UCSD-AML1 (cell line): Measurements from ENCODE around the gene RSPH9.
A peak's percentile ranks its signal among the peaks of the same experiment; 100 is the strongest.
"Not testable (repeated sequence)": the region's sequence is repeated elsewhere in the genome, so short reads cannot be mapped to it uniquely, and the experiment has no call there.

ENCODE experiments used
- DNase-seq: peaks from one replicate; lab custom pipeline; 2025; ENCODE audit not compliant: unreplicated experiment; lab: John Stamatoyannopoulos, UW

Gene RSPH9

DNA sequence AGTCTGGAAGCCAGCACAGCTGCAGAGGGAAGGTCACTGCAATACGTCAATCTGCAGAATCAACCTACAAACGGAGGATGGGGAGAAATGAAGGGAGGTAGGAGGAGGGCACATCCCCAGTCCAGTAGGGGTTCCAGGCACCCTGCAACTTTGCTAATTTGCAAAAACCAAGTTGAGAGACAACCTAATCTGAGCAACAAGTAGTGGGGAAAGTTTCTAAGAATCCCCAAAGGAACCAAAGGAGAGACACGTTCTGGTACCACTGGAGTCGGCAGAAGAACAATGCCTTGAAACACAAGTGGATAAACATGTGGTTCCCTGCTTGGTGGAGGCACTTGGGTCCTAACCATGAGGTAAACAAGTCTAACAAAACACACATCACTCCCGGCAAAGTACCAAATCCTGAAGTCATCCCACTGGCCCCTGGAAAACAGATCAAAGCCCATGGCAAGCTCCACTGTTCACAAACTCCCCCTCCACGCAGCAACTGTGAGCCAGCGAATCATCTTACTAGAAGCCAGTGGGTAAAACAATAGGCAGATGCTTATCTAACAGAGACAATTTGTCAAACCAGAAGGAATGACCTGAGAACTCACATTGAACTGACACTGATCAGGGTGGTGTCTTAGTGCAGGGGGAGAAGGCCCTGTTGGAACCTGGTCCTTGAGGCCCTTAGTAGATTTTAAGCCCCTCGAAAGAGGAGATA lies 38.0 kb downstream of the RSPH9 start:
- no peak for DNase-seq

DNA sequence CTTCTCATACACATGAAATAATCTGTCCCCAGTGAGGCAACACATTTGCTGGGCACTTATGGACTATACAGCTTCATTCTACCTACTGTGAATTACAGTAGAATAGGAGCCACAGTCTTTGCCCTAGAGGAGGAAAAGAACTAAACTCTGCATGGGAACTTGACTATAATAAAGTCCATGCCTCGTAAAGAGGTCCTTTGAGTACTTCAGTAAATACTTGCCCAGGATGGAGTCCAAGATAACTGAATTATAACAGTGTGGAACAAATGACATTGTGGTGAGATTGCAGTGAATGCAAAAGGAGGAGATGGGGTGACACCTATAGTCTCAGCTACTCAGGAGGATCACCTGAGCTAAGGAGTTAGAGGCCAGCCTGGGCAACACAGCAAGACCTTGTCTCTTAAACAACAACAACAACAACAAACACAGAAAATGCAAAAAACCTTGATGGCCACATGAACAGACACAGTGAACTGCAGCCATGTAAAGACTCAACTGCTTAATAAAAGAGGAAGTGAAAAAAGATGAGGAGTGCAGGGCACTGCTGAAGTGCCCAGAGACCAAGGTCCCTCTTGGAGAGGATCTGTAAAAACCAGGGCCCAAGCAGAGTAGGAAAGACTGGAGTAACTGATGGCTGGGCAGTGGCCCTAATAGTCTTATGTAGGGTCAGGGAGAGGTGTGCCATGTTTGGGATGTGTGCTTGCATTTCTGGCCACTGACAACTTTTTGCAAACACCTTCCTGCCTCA lies 39.0 kb downstream of the RSPH9 start:
- no peak for DNase-seq

DNA sequence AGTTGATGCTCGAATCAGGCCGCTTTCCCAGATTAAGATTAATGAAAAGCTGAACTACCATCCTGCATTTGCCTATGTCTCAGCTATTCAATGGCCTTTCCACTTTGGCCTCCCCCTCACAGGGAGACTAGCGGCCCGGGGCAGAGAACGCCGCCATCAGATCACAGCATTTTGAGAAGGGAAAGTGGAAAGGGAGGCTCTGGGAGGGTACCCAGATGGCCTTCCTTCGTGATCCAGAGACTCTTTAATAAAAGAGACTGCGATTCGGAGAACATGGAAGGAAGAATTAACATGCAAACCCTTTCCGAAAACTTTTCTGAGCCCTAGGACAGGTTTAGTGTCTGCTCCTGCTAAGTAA lies 42.2 kb downstream of the RSPH9 start:
- no peak for DNase-seq

DNA sequence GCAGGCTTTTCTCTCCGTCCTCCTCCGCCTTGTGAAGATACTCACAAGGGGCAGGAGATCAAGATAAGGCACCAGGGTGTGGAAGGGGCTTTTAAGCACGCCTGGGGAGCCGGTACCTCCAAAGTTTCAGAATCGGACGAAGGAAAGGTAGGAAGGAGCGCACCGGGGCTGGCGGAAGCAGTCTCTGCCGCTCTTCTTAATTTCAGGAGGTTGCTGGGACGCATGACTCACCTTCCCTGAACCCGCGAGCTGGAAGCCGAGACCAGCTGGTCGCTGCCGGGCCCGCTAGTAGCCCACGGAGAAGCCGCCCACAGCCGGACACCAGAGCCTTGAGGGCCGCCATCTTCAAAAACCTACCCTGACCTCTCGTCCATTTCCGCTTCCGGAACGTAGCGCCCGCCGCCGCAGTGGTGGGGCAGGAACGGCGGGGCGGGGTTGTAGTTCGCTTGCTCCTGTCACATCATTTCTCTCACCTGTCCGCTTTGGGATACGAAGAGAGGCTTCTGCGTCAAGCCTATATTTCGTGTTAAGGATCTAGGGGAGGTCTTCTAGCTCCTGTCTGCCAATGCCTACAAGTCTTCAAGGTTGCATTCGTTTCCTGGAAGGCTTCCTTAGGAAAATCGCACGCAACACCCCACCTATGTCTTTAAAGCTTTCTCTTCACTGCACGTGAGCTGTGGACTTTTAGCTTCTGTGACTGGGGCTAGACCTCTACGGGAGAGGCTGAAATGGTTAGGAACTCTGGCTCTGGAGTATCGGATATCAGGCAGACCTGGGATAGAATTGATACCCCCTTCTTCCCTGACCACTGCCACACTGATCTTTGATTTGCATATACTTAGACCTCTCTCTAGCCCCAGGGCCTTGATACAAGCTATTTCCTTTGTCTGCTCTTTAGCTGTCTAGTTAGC lies 42.9 kb downstream of the RSPH9 start, which contains the start of gene MRPS18A:
Gene MRPS18A, minus strand, starts transcription at position 355 of the 911 bp plus-strand sequence. Its CDS starts 12 bp downstream, at position 343.
- peak; percentile 76 for DNase-seq

DNA sequence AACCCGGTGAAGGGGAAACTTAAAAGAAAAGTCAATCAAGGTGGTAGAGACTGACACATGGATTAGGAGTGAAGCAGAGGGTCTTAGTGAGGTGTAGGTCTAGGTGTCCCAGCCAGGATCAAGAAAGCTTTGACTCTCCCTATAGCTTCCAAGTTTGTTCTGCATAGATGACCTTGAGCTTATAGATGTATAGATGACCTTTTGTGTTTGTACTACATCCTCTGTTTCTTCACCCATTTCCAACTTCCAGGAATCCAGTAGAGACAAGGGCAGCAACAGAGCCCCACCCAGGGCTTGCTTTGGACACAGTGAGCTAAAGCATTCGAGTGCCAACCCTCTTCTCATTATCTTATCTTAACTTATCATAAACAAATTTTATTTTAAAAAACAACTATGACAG lies 44.6 kb downstream of the RSPH9 start:
- DNase-seq = no peak

DNA sequence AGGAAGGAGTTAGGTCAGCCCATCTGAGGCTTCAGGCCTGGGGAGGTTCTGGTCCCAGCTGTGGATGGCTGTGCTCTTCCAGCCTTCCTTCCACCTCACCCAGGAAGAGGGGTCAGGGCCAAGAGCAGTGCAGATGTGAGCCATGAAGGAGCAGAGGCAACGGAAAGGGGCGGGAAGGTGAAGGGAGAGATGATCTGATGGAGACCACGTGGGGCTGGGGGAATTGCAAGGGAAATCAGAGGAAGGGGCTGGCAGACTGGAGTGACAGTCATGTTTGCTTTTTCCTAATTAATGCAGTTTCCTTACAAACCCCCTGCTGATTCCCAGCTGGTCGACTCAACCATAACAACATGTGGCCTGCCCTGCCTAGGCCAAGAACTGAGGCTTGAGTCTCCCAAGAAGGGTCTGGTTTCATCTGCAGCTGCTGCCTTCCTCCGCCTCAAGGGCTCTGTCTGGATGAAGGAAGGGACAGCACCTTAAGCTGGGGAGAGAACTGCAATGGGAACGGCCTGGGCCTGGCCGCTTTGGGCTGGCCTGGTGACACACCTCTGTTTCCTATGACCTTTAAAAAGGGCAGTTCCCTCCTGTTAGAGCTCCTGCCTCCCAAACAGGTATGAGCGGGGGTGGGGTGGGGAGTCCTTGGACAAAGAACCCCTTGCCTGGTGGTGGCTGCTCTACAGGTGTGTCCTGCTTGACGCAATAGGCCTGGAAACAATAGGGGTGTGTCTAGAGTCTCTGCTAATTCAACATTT lies 50.6 kb downstream of the RSPH9 start:
- no peak for DNase-seq

DNA sequence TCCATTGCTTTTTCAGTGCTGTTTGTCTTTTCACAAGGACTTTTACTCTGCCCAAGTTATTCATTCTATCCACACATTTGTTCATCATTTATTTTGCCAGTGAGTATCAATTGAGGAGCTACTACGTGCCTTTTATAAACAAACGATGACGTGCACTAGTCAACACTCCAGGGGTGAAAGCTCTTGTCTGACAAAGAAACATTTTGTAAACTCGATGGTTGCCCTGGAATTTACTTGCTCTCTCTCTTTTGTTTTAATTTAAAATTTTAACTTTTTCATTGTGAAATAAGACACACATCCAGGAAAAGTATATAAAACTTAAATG lies 51.1 kb downstream of the RSPH9 start:
- no peak for DNase-seq

DNA sequence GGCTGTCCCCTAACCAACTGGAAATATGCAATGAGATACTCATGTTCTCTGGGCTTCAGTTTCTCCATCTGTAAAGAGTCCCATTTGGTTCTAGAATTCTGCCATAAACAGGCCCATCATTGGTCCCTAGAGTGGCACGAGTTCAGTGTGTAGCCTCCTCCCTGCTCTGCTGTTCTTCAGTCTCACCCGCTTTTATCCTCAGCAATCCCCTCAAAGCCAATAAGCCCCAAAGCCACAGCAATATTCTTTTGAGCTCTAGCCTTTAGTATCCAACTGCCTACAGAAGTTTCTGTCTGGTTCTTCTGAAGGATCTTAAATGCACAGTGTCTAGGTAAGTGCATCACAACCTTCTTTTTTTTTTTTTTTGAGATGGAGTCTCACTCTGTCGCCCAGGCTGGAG lies 52.6 kb downstream of the RSPH9 start:
- no peak for DNase-seq

DNA sequence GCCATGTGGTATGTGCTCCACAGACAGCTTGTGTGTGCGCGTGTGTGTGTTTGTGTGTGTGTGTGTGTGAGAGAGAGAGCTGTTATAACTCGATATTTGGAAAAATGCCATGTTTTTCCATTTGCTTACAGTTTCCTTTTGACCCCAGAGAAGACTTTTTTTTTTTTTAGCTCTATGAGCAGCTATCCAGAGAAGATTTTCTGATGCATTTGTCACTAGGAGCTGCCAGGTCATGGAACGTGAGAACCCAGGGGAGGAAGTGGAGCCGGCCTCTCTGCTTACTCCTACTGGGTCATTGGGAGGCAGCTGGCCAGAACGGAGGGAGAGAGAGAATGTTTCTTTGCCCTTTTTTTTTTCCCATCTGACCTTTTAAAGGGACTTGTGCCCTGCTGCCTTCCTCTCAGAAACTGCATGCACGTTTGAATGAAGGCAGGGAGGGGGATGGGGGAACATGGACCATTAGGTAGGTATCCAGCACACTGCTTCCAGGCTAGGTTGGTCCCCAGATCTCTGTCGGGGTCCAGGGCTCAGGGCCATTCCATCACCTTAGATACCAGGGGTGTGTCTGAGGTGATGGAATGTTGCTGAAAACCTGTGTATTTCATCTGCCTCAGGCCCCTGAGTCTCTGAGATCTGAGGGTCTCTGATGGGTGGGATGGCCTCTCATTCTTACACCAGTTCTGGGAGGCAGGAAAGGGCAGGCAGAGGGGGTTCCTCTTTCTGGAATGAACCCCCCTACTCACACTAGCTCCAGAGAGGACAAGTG lies 53.9 kb downstream of the RSPH9 start:
- DNase-seq = no peak

DNA sequence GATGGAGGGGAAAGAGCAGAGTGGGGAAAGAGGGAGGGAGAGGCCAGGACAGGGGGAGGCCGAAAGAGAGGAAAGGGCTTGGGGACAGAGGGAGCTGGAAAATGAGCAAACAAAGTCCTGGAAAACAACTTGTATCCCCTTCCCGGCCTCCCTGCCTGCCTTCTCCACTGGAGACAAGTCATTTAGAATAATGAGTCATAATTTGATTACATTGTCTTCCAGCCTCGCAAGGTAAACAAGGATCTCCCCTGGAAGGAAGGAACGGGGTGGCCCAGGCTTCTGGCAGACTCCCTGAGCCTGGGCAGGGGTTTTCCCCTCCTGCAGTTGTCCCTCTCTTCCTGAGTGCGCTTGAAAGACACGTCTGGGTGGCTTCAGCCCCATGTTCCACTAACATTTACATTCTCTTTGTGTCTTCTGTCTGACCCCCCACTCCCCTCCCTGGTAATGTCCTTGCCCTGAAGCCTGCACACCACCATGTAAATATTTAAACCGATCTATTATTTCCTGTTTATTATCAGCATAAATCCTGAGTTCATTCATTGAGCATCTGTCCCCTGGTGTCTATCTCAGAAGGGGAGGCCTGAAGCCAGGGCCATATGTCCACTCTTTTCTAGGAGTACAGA lies 54.8 kb downstream of the RSPH9 start:
- no peak for DNase-seq

DNA sequence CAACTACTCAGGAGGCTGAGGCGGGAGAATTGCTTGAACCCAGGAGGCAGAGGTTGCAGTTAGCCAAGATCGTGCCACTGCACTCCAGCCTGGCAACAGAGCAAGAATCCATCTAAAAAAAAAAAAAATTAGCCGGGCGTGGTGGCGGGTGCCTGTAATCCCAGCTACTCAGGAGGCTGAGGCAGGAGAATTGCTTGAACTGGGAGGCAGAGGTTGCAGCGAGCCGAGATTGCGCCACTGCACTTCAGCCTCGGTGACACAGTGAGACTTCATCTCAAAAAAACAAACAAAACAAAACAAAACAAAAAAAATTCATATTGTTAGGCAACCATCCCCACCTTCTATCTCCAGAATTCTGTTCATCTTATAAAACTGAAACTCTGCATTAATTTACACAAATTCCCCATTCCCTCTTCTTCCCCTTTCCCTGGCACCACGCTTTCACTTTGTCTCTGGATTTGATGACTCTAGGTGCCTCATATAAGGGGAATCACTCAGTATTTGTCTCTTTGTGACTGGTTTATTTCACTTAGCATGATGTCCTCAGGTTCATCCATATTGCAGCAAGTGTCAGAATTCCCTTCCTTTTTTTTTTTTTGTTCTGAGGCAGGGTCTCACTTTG lies 56.2 kb downstream of the RSPH9 start:
- not testable (repeated sequence) for DNase-seq

DNA sequence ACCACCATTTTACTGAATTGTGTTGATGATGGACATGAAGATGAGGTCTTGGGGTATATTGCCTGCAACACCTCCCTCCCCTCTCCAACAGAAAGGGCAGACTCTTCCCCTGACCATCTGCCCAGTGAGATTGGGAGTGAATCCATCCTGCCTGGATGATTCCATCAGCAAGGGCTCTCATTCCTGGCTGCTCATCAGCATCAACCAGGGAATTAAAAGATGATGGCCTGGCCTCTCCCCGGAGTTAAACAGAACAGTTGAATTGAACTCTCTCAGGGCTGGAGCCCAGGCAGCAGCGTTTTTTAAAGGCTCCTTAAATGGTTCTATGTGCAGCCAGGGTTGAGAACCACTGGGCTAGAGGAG lies 57.3 kb downstream of the RSPH9 start:
- no peak for DNase-seq

DNA sequence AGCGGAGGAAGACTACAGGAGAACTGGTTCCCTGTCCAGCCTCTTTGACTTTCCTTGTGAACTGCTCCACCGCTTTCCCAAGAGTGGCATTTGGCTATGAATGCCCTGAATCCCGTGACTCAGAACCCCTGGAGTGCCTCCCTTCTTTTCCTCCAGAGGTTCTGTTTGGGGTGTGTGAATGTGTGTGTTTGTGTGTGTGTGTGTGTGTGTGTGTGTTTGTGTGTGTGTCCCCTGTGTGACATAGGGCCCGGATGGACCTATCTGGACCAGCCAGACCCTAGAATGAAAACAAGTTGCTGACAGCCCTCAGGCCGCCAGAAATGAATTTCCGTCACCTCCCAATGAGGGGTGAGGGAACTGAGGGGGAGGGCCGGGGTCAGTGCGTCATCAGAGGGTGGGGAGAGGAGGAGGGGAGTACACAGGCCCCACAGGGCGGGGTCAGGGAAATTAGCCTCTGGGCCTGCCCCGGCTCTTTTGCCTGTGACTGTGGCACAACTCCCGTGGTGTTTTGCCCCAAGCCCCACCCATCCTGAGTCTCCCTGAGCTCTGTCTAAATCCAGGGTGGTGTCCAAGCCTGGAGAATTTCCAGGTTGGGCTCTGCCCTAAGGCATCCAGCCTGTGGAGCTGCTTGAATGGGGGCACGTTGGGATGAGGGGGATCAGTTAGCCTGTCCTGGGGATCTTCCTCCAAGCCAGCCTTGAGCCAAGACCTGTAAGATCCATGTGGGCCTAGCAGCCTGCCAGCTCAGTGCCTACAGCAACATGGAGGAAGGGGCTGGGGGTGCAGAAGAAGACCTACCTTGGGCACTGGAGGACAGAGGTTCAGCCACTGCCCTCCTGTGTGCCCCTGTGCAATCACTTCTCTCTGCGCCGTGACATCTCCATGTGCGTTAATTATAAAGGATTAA lies 58.0 kb downstream of the RSPH9 start:
- DNase-seq = peak; percentile 85

DNA sequence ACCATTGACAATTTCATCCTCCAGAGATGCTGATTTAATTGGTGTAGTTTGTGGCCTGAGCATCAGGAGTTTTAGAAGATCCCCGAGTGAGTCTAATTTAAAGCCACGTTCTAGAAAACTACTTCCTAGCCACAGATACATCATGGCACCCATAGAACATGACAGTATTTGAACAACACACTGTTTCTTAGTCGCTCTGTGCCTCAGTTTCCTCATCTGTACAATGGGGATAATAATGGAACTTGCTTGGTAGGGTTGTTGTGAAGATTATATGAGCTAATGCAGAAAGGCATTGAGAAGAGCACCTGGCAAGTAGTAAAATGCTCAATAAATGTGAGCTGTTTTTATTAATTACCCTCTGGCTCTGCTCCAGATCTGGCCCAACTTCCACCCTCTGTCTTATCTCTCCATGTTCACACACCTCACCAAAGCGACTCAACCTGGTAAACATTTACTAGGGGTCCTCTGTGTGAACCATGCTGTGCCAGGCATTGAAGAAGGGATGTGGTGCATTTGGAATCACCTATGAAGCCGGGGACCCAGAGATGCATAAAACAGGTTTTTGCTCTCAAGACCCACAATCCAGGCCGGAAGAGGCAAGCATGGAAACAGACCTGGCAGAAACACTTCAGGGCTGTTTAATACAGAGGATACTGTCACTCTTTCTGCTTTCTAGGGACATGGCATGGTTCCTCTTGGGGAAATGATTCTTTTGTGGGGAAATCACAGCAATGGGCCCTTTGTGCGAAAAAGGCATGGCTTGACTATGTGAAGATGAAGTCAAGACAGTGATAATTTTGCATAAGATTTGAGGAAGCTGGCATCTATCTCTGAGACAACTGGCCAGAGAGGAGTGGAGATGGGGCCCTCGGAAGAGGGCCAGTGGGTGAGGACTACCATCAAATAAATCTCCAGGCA lies 58.9 kb downstream of the RSPH9 start:
- DNase-seq = no peak

DNA sequence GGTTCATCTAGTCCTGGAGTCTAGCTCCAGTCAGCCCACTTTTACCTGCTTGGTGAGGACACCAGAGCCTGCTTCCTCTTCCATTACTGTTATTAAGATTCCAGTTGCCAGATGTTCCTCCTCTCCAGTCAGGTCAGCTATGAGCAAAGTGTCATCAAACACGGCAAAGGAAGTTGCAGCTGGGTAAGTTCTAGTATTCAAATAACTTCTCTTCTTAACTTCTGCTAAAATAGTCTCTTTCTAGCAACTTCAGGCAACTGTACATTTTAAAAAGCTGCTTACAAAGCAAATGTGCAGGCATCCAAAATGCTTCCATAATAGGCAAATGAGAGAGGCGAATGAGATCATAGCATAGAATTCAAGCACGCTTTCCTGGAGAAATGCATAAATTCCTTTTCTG lies 61.2 kb downstream of the RSPH9 start:
- DNase-seq = no peak

DNA sequence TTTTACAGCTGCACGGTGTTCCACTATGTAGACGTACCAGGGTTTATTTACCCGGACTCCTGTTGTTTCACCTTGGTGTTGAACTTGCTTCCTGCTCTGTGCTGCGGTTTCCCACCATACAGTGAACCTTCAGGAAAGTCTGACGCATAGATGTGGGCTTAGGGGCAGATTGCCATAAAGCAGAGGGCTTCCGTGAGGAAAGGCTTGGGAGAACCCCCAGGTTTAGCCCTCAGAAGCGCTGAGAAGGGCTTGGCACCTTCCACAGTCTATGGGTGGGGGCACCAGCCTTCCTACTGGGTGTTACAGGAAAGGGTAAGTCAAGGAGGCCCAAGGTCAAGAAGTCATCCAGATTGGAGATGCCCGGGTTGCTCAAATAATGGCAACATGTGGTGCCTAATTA lies 62.0 kb downstream of the RSPH9 start:
- peak; percentile 37 for DNase-seq

DNA sequence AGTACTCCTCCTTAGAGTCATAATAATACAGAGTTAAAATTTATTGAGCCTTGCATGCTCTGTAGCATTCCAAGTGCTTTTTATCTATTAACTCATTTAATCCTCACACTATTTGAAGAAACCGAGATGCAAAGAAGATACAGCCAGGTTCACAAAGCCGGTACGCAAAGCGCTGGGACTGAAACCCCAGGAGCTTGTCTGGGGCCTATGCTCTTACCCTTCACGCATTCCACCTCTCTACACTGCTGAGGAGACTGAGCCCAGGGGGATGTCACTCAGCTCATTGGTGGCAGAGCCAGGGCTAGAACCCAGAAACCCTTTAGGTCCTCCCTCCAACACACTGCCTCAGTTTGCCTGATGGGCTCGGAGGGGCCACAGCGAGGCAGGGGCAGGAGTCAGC lies 62.4 kb downstream of the RSPH9 start:
- no peak for DNase-seq
